ENCODE data around the gene S100A2. TPM values are rescaled to one million over a fixed set of nuclear protein-coding genes. Genes with fewer than 3 reads are reported as not detected.

The S100A2 gene
- polyA plus RNA-seq, 2 of the 4 experiments (the other 2 are of a cell fraction), result 5.1 to 15.9 TPM

DNA sequence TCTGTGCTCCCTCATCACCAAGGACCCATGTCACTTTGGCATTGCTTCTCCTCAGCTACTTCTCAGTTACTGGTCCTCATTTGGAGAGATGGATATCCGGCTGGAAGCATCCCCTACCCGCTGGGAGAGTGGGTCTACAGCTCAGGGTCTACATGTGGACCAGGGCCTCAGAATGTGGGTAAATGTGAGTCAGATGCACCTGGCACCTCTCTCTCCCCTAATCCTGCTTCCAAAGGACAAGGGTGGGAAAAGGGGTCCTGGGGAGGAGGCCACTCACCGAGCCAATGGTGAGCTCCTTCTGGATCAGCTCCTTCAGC, 30.8 kb downstream of the S100A2 start:
- peak overlapping the region; percentile 68 for H3K4me3 ChIP-seq
- CTCF ChIA-PET, result interaction anchor here (0.7 to 18.2 kb wide), 16 partner anchors 10 to 186 kb away, joined by 3 to 471 read pairs (median 25); partner anchors contain the start of genes CHTOP, PGLYRP4, S100A1 and S100A13
- peak overlapping the region; percentile 98 to 100 for H3K27ac ChIP-seq
- WGBS (ENCODE audit: missing lambda C conversion rate), result 3% methylated on average over 2 of the region's 3 CpGs
- H3K9me3 ChIP-seq, result no peaks in the 10 kb centered on the region
- DNase-seq (ENCODE audit: low read depth in 1 of 2, low spot score in 1 of 2) (no peak), ATAC-seq (no peak), FAIRE-seq (no peak)
- peaks cover 38% of the 10 kb centered on the region for H3K4me1 ChIP-seq
- no peak for TF ChIP-seq HEYL (CRISPR knock-in tag; IDR thresholded peaks at IDR 0.05)
- no peak for TF ChIP-seq JUNB (IDR thresholded peaks at IDR 0.05)
- no peak for TF ChIP-seq RCOR1 (IDR thresholded peaks at IDR 0.05; ENCODE audit: low read depth, low read length)
- POLR2A ChIA-PET, result interaction anchor here (1.3 to 7.0 kb wide), 9 partner anchors 11 to 99 kb away, joined by 3 to 114 read pairs (median 12); partner anchors contain the start of genes CHTOP, S100A2, S100A3 and S100A4
- H3K4me2 ChIP-seq, result peak overlapping the region; percentile 97

DNA sequence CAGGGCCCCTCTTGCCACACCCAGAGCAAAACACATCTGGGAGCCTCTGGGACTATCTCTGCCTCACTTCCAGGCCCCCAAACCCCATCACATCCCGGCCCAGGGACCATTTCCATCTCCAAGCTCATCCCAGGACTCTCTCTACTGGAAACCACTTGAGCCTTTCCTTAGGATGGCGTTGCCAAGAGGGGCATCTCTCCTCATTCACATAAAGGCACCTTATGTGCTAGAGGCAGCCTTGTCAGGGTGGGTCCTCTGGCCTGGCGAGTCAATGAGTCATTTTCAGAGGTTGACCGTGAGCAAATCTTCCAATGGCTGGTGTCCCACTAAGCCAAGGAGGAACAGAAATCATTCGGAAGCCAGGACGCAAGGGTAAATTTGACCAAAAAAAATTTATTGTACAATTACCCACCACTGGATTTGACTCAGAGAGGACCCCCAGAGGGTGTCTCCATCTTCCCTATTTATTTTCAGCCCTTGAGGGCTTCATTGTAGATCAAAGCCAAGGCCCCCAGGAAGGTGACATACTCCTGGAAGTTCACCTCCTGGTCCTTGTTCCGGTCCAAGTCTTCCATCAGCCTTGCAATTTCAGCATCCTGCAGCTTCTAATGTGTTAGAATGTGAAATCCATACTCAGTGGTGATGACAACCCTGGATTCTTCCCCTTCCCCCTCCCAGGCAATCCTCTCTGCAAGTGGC, 31.3 kb downstream of the S100A2 start:
- Histone ChIP-seq H3K27ac (peak overlapping the region; percentile 98 to 100), H3K4me3 (peak overlapping the region; percentile 68), H3K9me3 (no peaks in the 10 kb centered on the region), H3K4me1 (peaks cover 38% of the 10 kb centered on the region), H3K4me2 (peak overlapping the region; percentile 97)
- ATAC-seq, result peak; percentile 0; a peak in 3 of 6 replicates
- FAIRE-seq, result no peak
- TF ChIP-seq ZSCAN20 (CRISPR knock-in tag; IDR thresholded peaks at IDR 0.05), result no peak
- no peak for TF ChIP-seq FOSL2 (IDR thresholded peaks at IDR 0.05)
- peak; percentile 31 for TF ChIP-seq FOSL2 (CRISPR knock-in tag; IDR thresholded peaks at IDR 0.05)
- TF ChIP-seq, protein P1, sequence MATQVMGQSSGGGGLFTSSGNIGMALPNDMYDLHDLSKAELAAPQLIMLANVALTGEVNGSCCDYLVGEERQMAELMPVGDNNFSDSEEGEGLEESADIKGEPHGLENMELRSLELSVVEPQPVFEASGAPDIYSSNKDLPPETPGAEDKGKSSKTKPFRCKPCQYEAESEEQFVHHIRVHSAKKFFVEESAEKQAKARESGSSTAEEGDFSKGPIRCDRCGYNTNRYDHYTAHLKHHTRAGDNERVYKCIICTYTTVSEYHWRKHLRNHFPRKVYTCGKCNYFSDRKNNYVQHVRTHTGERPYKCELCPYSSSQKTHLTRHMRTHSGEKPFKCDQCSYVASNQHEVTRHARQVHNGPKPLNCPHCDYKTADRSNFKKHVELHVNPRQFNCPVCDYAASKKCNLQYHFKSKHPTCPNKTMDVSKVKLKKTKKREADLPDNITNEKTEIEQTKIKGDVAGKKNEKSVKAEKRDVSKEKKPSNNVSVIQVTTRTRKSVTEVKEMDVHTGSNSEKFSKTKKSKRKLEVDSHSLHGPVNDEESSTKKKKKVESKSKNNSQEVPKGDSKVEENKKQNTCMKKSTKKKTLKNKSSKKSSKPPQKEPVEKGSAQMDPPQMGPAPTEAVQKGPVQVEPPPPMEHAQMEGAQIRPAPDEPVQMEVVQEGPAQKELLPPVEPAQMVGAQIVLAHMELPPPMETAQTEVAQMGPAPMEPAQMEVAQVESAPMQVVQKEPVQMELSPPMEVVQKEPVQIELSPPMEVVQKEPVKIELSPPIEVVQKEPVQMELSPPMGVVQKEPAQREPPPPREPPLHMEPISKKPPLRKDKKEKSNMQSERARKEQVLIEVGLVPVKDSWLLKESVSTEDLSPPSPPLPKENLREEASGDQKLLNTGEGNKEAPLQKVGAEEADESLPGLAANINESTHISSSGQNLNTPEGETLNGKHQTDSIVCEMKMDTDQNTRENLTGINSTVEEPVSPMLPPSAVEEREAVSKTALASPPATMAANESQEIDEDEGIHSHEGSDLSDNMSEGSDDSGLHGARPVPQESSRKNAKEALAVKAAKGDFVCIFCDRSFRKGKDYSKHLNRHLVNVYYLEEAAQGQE (IDR thresholded peaks at IDR 0.05), result peak; percentile 33; the same call in 1 of the 2 replicates
- TF ChIP-seq BHLHE40 (IDR thresholded peaks at IDR 0.05; ENCODE audit: low read depth, low read length), result no peak
- TF ChIP-seq, protein P2, sequence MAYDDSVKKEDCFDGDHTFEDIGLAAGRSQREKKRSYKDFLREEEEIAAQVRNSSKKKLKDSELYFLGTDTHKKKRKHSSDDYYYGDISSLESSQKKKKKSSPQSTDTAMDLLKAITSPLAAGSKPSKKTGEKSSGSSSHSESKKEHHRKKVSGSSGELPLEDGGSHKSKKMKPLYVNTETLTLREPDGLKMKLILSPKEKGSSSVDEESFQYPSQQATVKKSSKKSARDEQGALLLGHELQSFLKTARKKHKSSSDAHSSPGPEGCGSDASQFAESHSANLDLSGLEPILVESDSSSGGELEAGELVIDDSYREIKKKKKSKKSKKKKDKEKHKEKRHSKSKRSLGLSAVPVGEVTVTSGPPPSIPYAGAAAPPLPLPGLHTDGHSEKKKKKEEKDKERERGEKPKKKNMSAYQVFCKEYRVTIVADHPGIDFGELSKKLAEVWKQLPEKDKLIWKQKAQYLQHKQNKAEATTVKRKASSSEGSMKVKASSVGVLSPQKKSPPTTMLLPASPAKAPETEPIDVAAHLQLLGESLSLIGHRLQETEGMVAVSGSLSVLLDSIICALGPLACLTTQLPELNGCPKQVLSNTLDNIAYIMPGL (CRISPR knock-in tag; IDR thresholded peaks at IDR 0.05; ENCODE audit: borderline replicate concordance), result no peak
- 0 out of 2 replicates have a peak, but pooled peaks have one; percentile 2 for TF ChIP-seq TFCP2L1 (CRISPR knock-in tag; IDR thresholded peaks at IDR 0.05)
- no peak; the same call in 1 of the 2 replicates for TF ChIP-seq HOXB5 (CRISPR knock-in tag; IDR thresholded peaks at IDR 0.05)
- TF ChIP-seq NFE2L2 (conservative IDR thresholded peaks at IDR 0.05; ENCODE audit: low read length), result no peak
- ChIA-PET POLR2A (interaction anchor here (1.0 to 7.0 kb wide), 10 partner anchors 12 to 456 kb away, joined by 3 to 114 read pairs (median 11); partner anchors contain the start of genes CHTOP, RPS27, S100A13 and S100A2), CTCF (interaction anchor here (0.7 to 18.2 kb wide), 20 partner anchors 11 to 186 kb away, joined by 3 to 471 read pairs (median 17); partner anchors contain the start of genes CHTOP, PGLYRP4, S100A1 and S100A13)
- DNase-seq (ENCODE audit: low read depth in 1 of 2, low spot score in 1 of 2), result peak; percentile 38 to 51
- 2% methylated on average over 7 of the region's 7 CpGs for WGBS (ENCODE audit: missing lambda C conversion rate)

DNA sequence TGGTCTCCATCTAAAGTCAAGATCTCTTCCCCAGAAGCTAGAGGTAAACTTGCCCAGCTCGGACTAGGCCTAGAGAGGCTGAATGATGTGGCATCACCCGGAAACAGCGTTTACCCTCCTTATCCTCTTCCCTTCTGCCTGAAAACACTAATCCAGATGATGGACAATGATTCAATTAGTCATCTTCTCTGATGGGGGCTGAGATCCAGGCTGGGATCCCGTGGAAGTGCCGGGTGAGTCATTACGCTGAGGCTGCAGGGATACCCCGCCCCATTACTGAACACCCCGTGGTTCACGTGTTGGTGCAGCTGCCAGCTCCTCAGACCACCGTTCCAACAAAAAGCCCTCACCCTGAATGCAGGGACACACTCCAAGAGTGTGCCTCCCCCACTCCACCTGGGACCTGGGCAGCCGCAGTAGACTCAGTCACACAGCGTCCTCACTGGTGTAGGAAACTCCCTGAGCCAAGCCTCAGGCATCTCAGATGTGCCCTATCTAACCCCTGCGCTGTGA, 31.9 kb downstream of the S100A2 start:
- H3K9me3 ChIP-seq, result no peaks in the 10 kb centered on the region
- 2% methylated on average over 12 of the region's 13 CpGs for WGBS (ENCODE audit: missing lambda C conversion rate)
- peak; percentile 44 for ATAC-seq
- ChIA-PET POLR2A (interaction anchor here (1.0 to 7.0 kb wide), 9 partner anchors 12 to 457 kb away, joined by 3 to 114 read pairs (median 5); partner anchors contain the start of genes CHTOP, INTS3, RPS27 and S100A13), CTCF (interaction anchor here (0.6 to 18.2 kb wide), 40 partner anchors 11 to 411 kb away, joined by 3 to 471 read pairs (median 8); partner anchors contain the start of genes CHTOP, S100A1, S100A13 and S100A14)
- H3K27ac ChIP-seq, result peak overlapping the region; percentile 98 to 100
- FAIRE-seq, result no peak
- H3K4me1 ChIP-seq, result peaks cover 35% of the 10 kb centered on the region
- peak overlapping the region; percentile 68 for H3K4me3 ChIP-seq
- H3K4me2 ChIP-seq, result peak overlapping the region; percentile 97
- DNase-seq (ENCODE audit: low read depth in 1 of 2, low spot score in 1 of 2), result peak; percentile 82 to 87
- TF ChIP-seq ZC3H11A (IDR thresholded peaks at IDR 0.05) (no peak), CHD2 (IDR thresholded peaks at IDR 0.05; ENCODE audit: low read length, partially characterized antibody) (no peak), RFX5 (IDR thresholded peaks at IDR 0.05) (no peak), ZSCAN20 (CRISPR knock-in tag; IDR thresholded peaks at IDR 0.05) (no peak), RAD21 (conservative IDR thresholded peaks at IDR 0.05 in 1 of 2, IDR thresholded peaks at IDR 0.05 in 1 of 2) (no peak), KDM1A (IDR thresholded peaks at IDR 0.05; ENCODE audit: low read depth) (no peak), CHD4 (IDR thresholded peaks at IDR 0.05; ENCODE audit: borderline replicate concordance) (no peak), KDM5A (IDR thresholded peaks at IDR 0.05) (no peak), EHF (CRISPR knock-in tag; IDR thresholded peaks at IDR 0.05) (0 out of 2 replicates have a peak, but pooled peaks have one; percentile 60), MAFK (IDR thresholded peaks at IDR 0.05; ENCODE audit: partially characterized antibody) (peak; percentile 67), BHLHE40 (IDR thresholded peaks at IDR 0.05; ENCODE audit: low read depth, low read length) (no peak; the same call in 1 of the 2 replicates)
- TF ChIP-seq, protein P3, sequence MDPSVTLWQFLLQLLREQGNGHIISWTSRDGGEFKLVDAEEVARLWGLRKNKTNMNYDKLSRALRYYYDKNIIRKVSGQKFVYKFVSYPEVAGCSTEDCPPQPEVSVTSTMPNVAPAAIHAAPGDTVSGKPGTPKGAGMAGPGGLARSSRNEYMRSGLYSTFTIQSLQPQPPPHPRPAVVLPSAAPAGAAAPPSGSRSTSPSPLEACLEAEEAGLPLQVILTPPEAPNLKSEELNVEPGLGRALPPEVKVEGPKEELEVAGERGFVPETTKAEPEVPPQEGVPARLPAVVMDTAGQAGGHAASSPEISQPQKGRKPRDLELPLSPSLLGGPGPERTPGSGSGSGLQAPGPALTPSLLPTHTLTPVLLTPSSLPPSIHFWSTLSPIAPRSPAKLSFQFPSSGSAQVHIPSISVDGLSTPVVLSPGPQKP (IDR thresholded peaks at IDR 0.05; ENCODE audit: low read depth, low read length), result no peak
- TF ChIP-seq, protein P4, sequence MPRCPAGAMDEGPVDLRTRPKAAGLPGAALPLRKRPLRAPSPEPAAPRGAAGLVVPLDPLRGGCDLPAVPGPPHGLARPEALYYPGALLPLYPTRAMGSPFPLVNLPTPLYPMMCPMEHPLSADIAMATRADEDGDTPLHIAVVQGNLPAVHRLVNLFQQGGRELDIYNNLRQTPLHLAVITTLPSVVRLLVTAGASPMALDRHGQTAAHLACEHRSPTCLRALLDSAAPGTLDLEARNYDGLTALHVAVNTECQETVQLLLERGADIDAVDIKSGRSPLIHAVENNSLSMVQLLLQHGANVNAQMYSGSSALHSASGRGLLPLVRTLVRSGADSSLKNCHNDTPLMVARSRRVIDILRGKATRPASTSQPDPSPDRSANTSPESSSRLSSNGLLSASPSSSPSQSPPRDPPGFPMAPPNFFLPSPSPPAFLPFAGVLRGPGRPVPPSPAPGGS (IDR thresholded peaks at IDR 0.05), result 0 out of 3 replicates have a peak, but pooled peaks have one; percentile 41

Measured in A549 (cell line).